HL-60 (cell line): Measurements from ENCODE around the gene SLC35E4.

Experiments used
- GABPA ChIP-seq: IDR thresholded peaks from 2 replicates; pipeline ENCODE4 v1.6.1; 2012; ENCODE audit warnings: low read depth
- POLR2AphosphoS5 ChIP-seq: IDR thresholded peaks from 2 replicates; pipeline ENCODE4 v1.6.1; 2012; ENCODE audit warnings: low read depth
- SPI1 ChIP-seq: IDR thresholded peaks from 2 replicates; pipeline ENCODE4 v1.6.1; 2012; ENCODE audit warnings: low read depth, mild to moderate bottlenecking, borderline replicate concordance
- TF ChIP-seq, protein P1 (sequence below): IDR thresholded peaks from one replicate; pipeline ENCODE4 v1.5.1; 2011; ENCODE audit warnings: low read length, control low read depth, inconsistent platforms; ENCODE audit not compliant: insufficient read depth
- TF ChIP-seq, protein P2 (sequence below): IDR thresholded peaks from 2 replicates; pipeline ENCODE4 v1.6.1; 2012; ENCODE audit warnings: low read depth; ENCODE audit not compliant: insufficient replicate concordance

DNA sequence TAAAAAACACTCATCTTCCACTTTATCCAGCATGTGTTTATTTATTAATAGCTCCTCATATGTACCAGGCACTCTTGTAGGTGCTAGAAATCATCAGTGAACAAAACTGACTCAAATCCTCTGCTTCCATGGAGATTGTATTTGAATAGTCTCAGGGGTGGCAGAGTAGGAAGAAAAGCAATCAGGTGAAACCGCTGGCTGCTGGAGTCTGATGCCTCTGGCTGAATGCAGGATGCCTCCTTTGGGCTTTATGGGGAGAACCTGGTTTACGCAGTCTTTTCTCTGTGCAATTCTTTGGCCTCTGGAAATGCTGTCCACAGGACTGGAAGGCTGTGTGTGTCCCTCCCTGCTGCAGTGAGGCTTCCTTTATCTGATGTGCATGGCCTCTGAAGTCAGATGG, 46.2 kb downstream of the SLC35E4 start:
- TF ChIP-seq GABPA (no peak), POLR2AphosphoS5 (no peak), SPI1 (no peak)
- TF ChIP-seq, protein P1, sequence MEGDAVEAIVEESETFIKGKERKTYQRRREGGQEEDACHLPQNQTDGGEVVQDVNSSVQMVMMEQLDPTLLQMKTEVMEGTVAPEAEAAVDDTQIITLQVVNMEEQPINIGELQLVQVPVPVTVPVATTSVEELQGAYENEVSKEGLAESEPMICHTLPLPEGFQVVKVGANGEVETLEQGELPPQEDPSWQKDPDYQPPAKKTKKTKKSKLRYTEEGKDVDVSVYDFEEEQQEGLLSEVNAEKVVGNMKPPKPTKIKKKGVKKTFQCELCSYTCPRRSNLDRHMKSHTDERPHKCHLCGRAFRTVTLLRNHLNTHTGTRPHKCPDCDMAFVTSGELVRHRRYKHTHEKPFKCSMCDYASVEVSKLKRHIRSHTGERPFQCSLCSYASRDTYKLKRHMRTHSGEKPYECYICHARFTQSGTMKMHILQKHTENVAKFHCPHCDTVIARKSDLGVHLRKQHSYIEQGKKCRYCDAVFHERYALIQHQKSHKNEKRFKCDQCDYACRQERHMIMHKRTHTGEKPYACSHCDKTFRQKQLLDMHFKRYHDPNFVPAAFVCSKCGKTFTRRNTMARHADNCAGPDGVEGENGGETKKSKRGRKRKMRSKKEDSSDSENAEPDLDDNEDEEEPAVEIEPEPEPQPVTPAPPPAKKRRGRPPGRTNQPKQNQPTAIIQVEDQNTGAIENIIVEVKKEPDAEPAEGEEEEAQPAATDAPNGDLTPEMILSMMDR: no peak
- TF ChIP-seq, protein P2, sequence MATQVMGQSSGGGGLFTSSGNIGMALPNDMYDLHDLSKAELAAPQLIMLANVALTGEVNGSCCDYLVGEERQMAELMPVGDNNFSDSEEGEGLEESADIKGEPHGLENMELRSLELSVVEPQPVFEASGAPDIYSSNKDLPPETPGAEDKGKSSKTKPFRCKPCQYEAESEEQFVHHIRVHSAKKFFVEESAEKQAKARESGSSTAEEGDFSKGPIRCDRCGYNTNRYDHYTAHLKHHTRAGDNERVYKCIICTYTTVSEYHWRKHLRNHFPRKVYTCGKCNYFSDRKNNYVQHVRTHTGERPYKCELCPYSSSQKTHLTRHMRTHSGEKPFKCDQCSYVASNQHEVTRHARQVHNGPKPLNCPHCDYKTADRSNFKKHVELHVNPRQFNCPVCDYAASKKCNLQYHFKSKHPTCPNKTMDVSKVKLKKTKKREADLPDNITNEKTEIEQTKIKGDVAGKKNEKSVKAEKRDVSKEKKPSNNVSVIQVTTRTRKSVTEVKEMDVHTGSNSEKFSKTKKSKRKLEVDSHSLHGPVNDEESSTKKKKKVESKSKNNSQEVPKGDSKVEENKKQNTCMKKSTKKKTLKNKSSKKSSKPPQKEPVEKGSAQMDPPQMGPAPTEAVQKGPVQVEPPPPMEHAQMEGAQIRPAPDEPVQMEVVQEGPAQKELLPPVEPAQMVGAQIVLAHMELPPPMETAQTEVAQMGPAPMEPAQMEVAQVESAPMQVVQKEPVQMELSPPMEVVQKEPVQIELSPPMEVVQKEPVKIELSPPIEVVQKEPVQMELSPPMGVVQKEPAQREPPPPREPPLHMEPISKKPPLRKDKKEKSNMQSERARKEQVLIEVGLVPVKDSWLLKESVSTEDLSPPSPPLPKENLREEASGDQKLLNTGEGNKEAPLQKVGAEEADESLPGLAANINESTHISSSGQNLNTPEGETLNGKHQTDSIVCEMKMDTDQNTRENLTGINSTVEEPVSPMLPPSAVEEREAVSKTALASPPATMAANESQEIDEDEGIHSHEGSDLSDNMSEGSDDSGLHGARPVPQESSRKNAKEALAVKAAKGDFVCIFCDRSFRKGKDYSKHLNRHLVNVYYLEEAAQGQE: no peak
